ENCODE measurements around the gene LGR6.

GRCh38 chr1:202254454-202255252 lies 61.1 kb downstream of the LGR6 start:
- no peak for TF ChIP-seq CTCF (IDR thresholded peaks at IDR 0.05 in 2 of 3, conservative IDR thresholded peaks at IDR 0.05 in 1 of 3; ENCODE audit: control insufficient read depth in 2 of 3, extremely low read depth in 1 of 3, insufficient read depth in 1 of 3, low read depth in 3 of 3, low read length in 3 of 3)
- no peak for TF ChIP-seq PBX3 (IDR thresholded peaks at IDR 0.05; ENCODE audit: insufficient replicate concordance, low read depth, low read length)
- TF ChIP-seq YY1 (IDR thresholded peaks at IDR 0.05; ENCODE audit: low read depth, low read length) = no peak
- TF ChIP-seq BACH1 (IDR thresholded peaks at IDR 0.05; ENCODE audit: borderline replicate concordance) = no peak
- no peak for TF ChIP-seq PAX8 (IDR thresholded peaks at IDR 0.05)
- no peak for TF ChIP-seq CREB1 (IDR thresholded peaks at IDR 0.05; ENCODE audit: low read depth)
